B cell (primary cell): ENCODE data around the gene NUDT21. TPM values are rescaled to one million over a fixed set of nuclear protein-coding genes. Genes with fewer than 3 reads are reported as not detected.

ENCODE experiments used
- ATAC-seq: fragments of 200-7000 bp; cut with Tn5 transposase; one replicate; pipeline ENCODE4 v1.10.0; 2021; ENCODE audit warnings: low read depth, mild to moderate bottlenecking, moderate number of reproducible peaks, moderate library complexity
- CTCF ChIA-PET: fragments of 350-600 bp; sonication (Branson Sonifier 250); formaldehyde crosslinking; loops from one replicate; lab custom pipeline; 2021; ENCODE audit warnings: antibody characterized with exemption, inconsistent platforms; lab: Charles Lee
- POLR2A ChIA-PET: fragments of 350-600 bp; sonication (Branson Sonifier 250); formaldehyde crosslinking; loops from one replicate; lab custom pipeline; 2021; ENCODE audit warnings: antibody characterized with exemption; lab: Charles Lee
- DNase-seq: peaks from one replicate; pipeline ENCODE4 v3.0.0; 2013
- H2AFZ ChIP-seq: 2 replicates; pipeline ENCODE4 v1.6.1; 2012; ENCODE audit warnings: mild to moderate bottlenecking, low read depth, low read length; ENCODE audit not compliant: insufficient read depth, poor library complexity, severe bottlenecking
- H3K27ac ChIP-seq, 2 donors: 1 replicate in 1 of 2; 2 replicates in 1 of 2; pipeline ENCODE4 v1.5.1; 2012 to 2013; ENCODE audit warnings: low read length in 2 of 2, mild to moderate bottlenecking in 2 of 2, moderate library complexity in 1 of 2
- H3K27me3 ChIP-seq, 4 experiments: fragments of 200-600 bp in 1 of 4; sonication (generic) in 1 of 4; replicated peaks in 1 of 4; 1 replicate in 2 of 4; 2 replicates in 2 of 4; pipeline versions ENCODE4 v1.6.1 to v1.7.0; 2013 to 2016; ENCODE audit warnings: low read length in 3 of 4, mild to moderate bottlenecking in 2 of 4, mixed read lengths in 1 of 4, moderate library complexity in 1 of 4; ENCODE audit not compliant: insufficient read depth in 4 of 4, control insufficient read depth in 3 of 4; ENCODE audit errors: control extremely low read depth in 1 of 4
- H3K36me3 ChIP-seq, 2 experiments: replicated peaks in 1 of 2; 1 replicate in 1 of 2; 2 replicates in 1 of 2; pipeline versions ENCODE4 v1.6.1 to v1.7.1; 2013; ENCODE audit warnings: low read length in 1 of 2; ENCODE audit not compliant: insufficient read depth in 2 of 2, control insufficient read depth in 1 of 2; ENCODE audit errors: control extremely low read depth in 1 of 2, extremely low read depth in 1 of 2
- H3K4me1 ChIP-seq, 2 donors: fragments of 200-600 bp in 1 of 2; sonication (generic) in 1 of 2; 1 replicate in 1 of 2; 2 replicates in 1 of 2; pipeline versions ENCODE4 v1.5.1 to v1.6.1; 2013 to 2017; ENCODE audit warnings: low read length in 2 of 2; ENCODE audit not compliant: control insufficient read depth in 2 of 2, insufficient read depth in 2 of 2
- H3K4me2 ChIP-seq: replicated peaks from 2 replicates; pipeline ENCODE3; 2012; ENCODE audit warnings: mild to moderate bottlenecking, low read depth, low read length; ENCODE audit not compliant: poor library complexity, severe bottlenecking
- H3K4me3 ChIP-seq, 5 experiments: fragments of 200-600 bp in 1 of 5; sonication (generic) in 1 of 5; 1 replicate in 3 of 5; 2 replicates in 2 of 5; pipeline versions ENCODE4 v1.5.1 to v1.7.0; 2011 to 2016; ENCODE audit warnings: low read length in 4 of 5, mild to moderate bottlenecking in 4 of 5, low read depth in 2 of 5, control low read depth in 1 of 5, moderate library complexity in 1 of 5; ENCODE audit not compliant: insufficient read depth in 1 of 5; ENCODE audit errors: control extremely low read depth in 1 of 5, extremely low read depth in 1 of 5
- H3K79me2 ChIP-seq: fragments of 200-600 bp; sonication (generic); one replicate; pipeline ENCODE4 v1.6.0; 2016; ENCODE audit warnings: low read length; ENCODE audit not compliant: control insufficient read depth, insufficient read depth
- H3K9ac ChIP-seq: fragments of 200-600 bp; sonication (generic); 2 replicates; pipeline ENCODE4 v1.6.1; 2017; ENCODE audit warnings: mild to moderate bottlenecking, low read length, moderate library complexity
- H3K9me3 ChIP-seq, 3 donors: one replicate each; pipeline versions ENCODE4 v1.6.1 to v1.7.1; 2013; ENCODE audit warnings: low read length in 2 of 3; ENCODE audit not compliant: control insufficient read depth in 2 of 3, insufficient read depth in 1 of 3; ENCODE audit errors: control extremely low read depth in 1 of 3
- H4K20me1 ChIP-seq: 2 replicates; pipeline ENCODE4 v1.6.0; 2012; ENCODE audit warnings: mild to moderate bottlenecking, low read length; ENCODE audit not compliant: insufficient read depth, control insufficient read depth, poor library complexity, severe bottlenecking
- H3K27ac Mint-ChIP-seq: one replicate; pipeline ENCODE4 v1.8.0; 2021; ENCODE audit warnings: mixed read lengths
- H3K27me3 Mint-ChIP-seq: one replicate; pipeline ENCODE4 v1.8.0; 2021; ENCODE audit warnings: mixed read lengths
- H3K4me1 Mint-ChIP-seq: one replicate; pipeline ENCODE4 v1.8.0; 2021; ENCODE audit warnings: mixed read lengths
- H3K4me3 Mint-ChIP-seq: one replicate; pipeline ENCODE4 v1.8.0; 2021; ENCODE audit warnings: mixed read lengths
- H3K9me3 Mint-ChIP-seq: one replicate; pipeline ENCODE4 v1.8.0; 2022; ENCODE audit warnings: mixed read lengths; ENCODE audit not compliant: insufficient read depth
- EZH2 ChIP-seq: IDR thresholded peaks from 2 replicates; pipeline ENCODE4 v1.6.1; 2012; ENCODE audit warnings: borderline replicate concordance, low read depth, mild to moderate bottlenecking, moderate library complexity, low read length; ENCODE audit not compliant: insufficient read depth, poor library complexity, severe bottlenecking
- WGBS: methylation state at CpG from one replicate; pipeline ENCODE4 v1.1.5; 2013; ENCODE audit warnings: missing lambda C conversion rate; ENCODE audit not compliant: insufficient coverage; 5-methylcytosine and 5-hydroxymethylcytosine counted together
- intact Hi-C: fragments of 100-400 bp; cut with micrococcal nuclease; formaldehyde crosslinking; loops from one replicate; pipeline ENCODE4 v1.10.0; 2022
- polyA plus RNA-seq: library from polyadenylated mRNA; depleted of rRNA; stranded (reverse); fragments of >200 nt; gene quantifications from 2 replicates; pipeline ENCODE4 v1.2.3, GENCODE V29; 2012
- total RNA-seq, 2 donors: library from RNA; stranded (reverse); fragments of 120-200 nt in 1 of 2; gene quantifications; 1 replicate in 1 of 2; 2 replicates in 1 of 2; pipeline versions ENCODE4 v1.2.3 to v1.2.4, GENCODE V29; 2013 to 2022
- TF ChIP-seq, protein P1 (sequence below): fragments of 200-600 bp; IDR thresholded peaks from one replicate; pipeline ENCODE4 v1.8.0; 2022; ENCODE audit warnings: antibody characterized with exemption, mild to moderate bottlenecking

Gene NUDT21
- total and polyA plus RNA-seq, 2 donors (not counting 1 experiment from before 2014, with no cell fraction given): 27.3 to 89.4 TPM

DNA sequence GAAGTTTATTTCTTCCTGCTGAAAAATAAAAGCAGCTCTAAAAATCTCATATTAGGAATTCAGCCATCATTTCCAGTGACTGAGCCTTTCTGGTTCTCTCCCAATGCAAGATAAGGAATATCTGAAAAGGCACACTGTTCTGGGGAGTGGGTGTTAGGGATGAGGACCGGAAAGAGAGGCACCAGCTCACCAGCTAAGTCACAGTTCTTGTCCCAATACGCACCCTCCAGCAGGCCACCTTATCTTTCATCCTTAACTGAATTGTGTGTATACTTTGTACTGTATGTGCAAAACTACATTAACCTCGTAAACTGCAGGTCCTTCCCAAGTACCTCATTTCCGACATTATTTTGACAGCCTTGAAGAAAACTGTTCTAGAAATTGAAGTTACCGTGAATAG is 36.8 kb downstream of the NUDT21 start:
- H3K9me3 ChIP-seq: no peaks in the 10 kb centered on the region
- no peak overlapping the region for H3K9ac ChIP-seq
- H3K4me3 ChIP-seq: no peak overlapping the region
- no peak overlapping the region for H3K4me3 Mint-ChIP-seq
- no peaks in the 10 kb centered on the region for H3K9me3 Mint-ChIP-seq
- peaks cover 15 to 36% of the 10 kb centered on the region in 2 experiments for H3K36me3 ChIP-seq
- H3K27ac Mint-ChIP-seq: no peak overlapping the region
- WGBS: no CpG with 5 or more reads among the region's 5 CpGs
- no peak overlapping the region for H2AFZ ChIP-seq
- H3K4me1 ChIP-seq: peaks cover 15 to 33% of the 10 kb centered on the region in 2 donors
- H4K20me1 ChIP-seq: peaks cover 56% of the 10 kb centered on the region
- intact Hi-C loops: no loop called here
- CTCF ChIA-PET: no interaction called here
- no peak overlapping the region for H3K4me2 ChIP-seq
- DNase-seq: no peak
- no peak overlapping the region for H3K27ac ChIP-seq
- no peaks in the 10 kb centered on the region for H3K27me3 ChIP-seq
- peaks cover 36% of the 10 kb centered on the region for H3K4me1 Mint-ChIP-seq
- POLR2A ChIA-PET: no interaction called here
- no peaks in the 10 kb centered on the region for H3K27me3 Mint-ChIP-seq
- H3K79me2 ChIP-seq: peaks cover 96% of the 10 kb centered on the region
- TF ChIP-seq, protein P1, sequence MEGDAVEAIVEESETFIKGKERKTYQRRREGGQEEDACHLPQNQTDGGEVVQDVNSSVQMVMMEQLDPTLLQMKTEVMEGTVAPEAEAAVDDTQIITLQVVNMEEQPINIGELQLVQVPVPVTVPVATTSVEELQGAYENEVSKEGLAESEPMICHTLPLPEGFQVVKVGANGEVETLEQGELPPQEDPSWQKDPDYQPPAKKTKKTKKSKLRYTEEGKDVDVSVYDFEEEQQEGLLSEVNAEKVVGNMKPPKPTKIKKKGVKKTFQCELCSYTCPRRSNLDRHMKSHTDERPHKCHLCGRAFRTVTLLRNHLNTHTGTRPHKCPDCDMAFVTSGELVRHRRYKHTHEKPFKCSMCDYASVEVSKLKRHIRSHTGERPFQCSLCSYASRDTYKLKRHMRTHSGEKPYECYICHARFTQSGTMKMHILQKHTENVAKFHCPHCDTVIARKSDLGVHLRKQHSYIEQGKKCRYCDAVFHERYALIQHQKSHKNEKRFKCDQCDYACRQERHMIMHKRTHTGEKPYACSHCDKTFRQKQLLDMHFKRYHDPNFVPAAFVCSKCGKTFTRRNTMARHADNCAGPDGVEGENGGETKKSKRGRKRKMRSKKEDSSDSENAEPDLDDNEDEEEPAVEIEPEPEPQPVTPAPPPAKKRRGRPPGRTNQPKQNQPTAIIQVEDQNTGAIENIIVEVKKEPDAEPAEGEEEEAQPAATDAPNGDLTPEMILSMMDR: no peak
- no peak for TF ChIP-seq EZH2
- ATAC-seq: no peak

DNA sequence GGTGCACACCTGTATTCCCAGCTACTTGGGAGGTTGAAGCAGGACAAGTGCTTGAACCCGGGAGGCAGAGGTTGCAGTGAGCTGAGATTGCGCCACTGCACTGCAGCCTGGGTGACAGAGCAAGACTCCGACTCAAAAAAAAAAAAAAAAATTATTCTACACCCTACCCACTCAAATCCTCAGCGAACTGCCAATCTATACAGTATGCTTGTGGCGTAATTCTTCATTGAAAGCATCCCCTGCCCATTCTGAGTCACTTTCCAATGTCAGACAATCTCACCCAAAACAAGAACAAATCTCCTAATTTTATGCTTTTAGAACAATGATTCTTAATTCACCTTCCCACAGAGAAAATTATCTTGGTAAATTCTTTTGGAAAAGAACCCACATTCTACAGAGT is 37.8 kb downstream of the NUDT21 start:
- ATAC-seq: no peak
- Histone ChIP-seq H3K79me2 (peaks cover 96% of the 10 kb centered on the region), H3K36me3 (peaks cover 21 to 46% of the 10 kb centered on the region in 2 experiments), H3K9me3 (no peaks in the 10 kb centered on the region), H3K27ac (no peak overlapping the region), H3K4me2 (no peak overlapping the region), H3K4me3 (no peak overlapping the region), H2AFZ (no peak overlapping the region), H3K9ac (no peak overlapping the region), H3K27me3 (no peaks in the 10 kb centered on the region), H3K4me1 (peaks cover 13 to 26% of the 10 kb centered on the region in 2 donors), H4K20me1 (peaks cover 59% of the 10 kb centered on the region)
- CTCF ChIA-PET: interaction anchor here (1.1 kb wide), 1 partner anchor 9 kb away, joined by 3 read pairs; no protein-coding TSS in a partner anchor
- Mint-ChIP-seq H3K27me3 (no peaks in the 10 kb centered on the region), H3K4me3 (no peak overlapping the region), H3K9me3 (no peaks in the 10 kb centered on the region), H3K27ac (no peak overlapping the region), H3K4me1 (peaks cover 32% of the 10 kb centered on the region)
- POLR2A ChIA-PET: no interaction called here
- TF ChIP-seq, protein P1: no peak
- no peak for TF ChIP-seq EZH2
- 80% methylated on average over 3 of the region's 5 CpGs for WGBS
- no peak for DNase-seq
- intact Hi-C loops: loop anchor here (1.0 kb wide), 1 partner anchor 12 kb away; the partner anchor contains the start of gene AMFR
